ENCODE data around the gene PLCG1. TPM values are rescaled to one million over a fixed set of nuclear protein-coding genes. Genes with fewer than 3 reads are reported as not detected.
"Not testable (repeated sequence)": the region's sequence is repeated elsewhere in the genome, so short reads cannot be mapped to it uniquely, and the experiment has no call there.

PLCG1 gene
- total and polyA plus RNA-seq, 2 donors, result 66.7 to 86.7 TPM

DNA sequence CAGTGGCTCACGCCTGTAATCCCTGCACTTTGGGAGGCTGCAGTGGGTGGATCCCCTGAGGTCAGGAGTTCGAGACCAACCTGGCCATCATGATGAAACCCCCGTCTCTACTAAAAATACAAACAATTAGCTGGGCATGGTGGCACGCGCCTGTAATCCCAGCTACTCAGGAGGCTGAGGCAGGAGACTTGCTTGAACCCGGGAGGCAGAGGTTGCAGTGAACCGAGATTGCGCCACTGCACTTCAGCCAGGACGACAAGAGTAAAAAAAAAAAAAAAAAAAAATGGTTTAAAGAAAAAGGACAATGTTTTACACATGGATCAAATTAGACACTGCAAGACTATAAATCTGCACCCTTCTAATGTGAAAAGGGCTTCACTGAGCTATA lies 5.0 kb upstream of the PLCG1 start:
- H3K4me3 ChIP-seq (ENCODE audit: low read depth, low read length); H3K27ac ChIP-seq (ENCODE audit: low read depth); H3K36me3 ChIP-seq (ENCODE audit: insufficient read depth); DNase-seq (ENCODE audit: extremely low spot score); H3K4me1 ChIP-seq (ENCODE audit: insufficient read depth): not testable (repeated sequence)
- 90% methylated on average over 9 of the region's 9 CpGs for WGBS

DNA sequence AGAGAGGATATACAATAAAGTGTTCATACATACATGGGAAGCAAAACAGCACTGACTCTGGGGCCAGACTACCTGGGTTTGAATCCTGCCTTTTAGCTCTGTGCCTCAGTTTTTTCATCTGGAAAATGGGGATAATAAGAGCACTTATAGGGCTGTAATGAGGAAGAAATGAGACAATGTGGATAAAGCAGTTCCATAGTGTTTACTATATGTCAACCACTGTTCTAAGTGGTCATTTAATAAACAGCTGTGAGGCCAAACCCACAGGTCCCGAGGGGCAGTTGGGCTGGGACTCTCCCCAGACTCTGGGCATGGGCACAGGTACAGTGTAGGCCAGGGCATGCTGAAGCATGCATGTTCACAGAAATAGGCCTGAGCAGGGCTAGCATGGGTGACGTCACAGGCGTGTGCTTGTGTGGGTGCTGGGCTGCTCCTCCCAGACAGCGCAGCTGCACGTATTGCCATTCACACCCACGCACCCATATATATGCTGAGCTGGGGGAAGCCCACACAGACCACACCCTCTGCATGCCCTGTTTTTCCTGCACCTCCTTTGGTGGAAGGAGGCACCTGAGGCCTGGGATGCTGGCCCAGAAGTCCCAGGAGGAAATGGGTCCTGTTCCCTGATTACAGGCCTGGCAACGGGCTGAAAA lies 3.5 kb upstream of the PLCG1 start:
- no peak for DNase-seq (ENCODE audit: extremely low spot score)
- no peak overlapping the region for H3K27ac ChIP-seq (ENCODE audit: low read depth)
- no peaks in the 10 kb centered on the region for H3K36me3 ChIP-seq (ENCODE audit: insufficient read depth)
- WGBS, result 78% methylated on average over 7 of the region's 7 CpGs
- no peaks in the 10 kb centered on the region for H3K4me1 ChIP-seq (ENCODE audit: insufficient read depth)
- H3K4me3 ChIP-seq (ENCODE audit: low read depth, low read length), result no peak overlapping the region

DNA sequence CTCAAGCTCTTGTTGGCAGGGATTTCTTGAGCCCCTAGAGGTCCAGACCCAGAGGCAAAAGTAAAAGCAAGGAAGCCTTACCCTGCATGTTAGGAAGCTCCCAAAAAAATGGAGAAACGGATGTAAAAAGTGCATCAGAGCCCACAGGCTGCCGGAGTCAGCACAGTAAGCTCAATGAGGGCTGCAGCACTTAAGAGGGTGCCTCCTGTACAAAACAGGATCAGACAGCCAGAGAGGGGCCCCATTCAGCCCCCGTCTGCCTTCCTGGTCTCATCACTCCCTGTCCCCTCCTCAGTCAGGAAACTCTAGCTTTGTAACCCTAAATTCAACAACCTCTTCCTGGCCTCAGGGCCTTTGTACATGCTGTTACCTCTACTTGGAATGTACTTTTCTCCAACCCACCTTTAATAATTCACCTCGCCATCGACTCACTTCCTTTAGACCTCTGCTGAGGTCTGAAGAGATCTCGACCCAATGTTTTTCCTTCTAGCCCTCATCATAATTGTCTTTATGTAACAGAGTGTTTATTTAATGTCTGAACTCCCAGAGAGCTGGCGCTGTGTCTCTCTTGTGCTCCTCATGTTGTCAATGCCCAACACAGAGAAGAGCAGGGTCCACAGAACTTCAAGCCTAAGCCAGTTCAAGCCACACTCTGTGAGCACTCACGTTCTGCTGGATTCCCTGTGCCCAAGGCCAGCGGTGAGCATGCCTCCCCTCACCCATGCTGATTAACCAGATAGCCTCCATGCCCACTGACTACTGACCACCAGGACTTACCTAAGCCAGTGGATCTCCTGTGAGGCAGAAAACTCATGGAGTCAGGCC lies 2.8 kb upstream of the PLCG1 start:
- no peak for DNase-seq (ENCODE audit: extremely low spot score)

DNA sequence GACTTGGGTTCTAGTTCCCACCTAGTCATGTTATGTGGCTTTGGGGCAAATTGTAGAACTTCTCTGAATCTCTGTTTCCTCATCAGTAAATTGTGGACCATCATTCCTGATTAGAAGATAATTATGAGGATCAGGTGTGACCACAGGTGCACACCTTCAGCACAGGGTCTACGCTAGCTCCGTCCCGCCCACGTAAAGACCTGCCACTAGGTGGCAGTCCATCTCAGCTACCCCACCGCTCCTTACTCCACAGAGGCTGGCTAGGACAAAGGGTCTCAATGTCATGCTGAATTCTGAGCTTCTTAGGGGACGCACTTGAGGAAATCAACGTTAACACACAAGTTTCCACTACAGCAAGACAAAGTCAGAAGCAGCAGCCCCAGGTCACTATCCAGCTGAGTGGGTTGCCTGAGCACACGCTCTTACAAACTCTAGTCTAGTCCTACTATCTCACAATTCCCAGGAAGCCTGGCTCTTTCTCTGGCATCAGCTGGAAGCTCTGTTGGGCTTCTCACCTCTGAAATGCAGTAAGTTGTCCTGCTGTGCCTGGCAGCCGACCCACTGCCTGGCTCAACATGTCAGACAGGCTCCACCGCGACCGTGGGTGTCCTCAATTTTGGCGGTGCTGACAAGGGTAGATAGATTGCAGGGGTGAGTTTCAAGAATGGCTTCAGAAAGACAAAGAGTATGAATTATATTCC lies 2.0 kb upstream of the PLCG1 start:
- Histone ChIP-seq H3K4me1 (ENCODE audit: insufficient read depth) (no peaks in the 10 kb centered on the region), H3K27ac (ENCODE audit: low read depth) (no peak overlapping the region), H3K4me3 (ENCODE audit: low read depth, low read length) (no peak overlapping the region), H3K36me3 (ENCODE audit: insufficient read depth) (no peaks in the 10 kb centered on the region)
- 64% methylated on average over 13 of the region's 13 CpGs for WGBS
- DNase-seq (ENCODE audit: extremely low spot score), result no peak

More for the DNA sequence above, 2.8 kb upstream of the PLCG1 start:
- H3K4me1 ChIP-seq (ENCODE audit: insufficient read depth), result no peaks in the 10 kb centered on the region
- H3K36me3 ChIP-seq (ENCODE audit: insufficient read depth), result no peaks in the 10 kb centered on the region
- no peak overlapping the region for H3K27ac ChIP-seq (ENCODE audit: low read depth)
- 85% methylated on average over 9 of the region's 9 CpGs for WGBS
- no peak overlapping the region for H3K4me3 ChIP-seq (ENCODE audit: low read depth, low read length)

DNA sequence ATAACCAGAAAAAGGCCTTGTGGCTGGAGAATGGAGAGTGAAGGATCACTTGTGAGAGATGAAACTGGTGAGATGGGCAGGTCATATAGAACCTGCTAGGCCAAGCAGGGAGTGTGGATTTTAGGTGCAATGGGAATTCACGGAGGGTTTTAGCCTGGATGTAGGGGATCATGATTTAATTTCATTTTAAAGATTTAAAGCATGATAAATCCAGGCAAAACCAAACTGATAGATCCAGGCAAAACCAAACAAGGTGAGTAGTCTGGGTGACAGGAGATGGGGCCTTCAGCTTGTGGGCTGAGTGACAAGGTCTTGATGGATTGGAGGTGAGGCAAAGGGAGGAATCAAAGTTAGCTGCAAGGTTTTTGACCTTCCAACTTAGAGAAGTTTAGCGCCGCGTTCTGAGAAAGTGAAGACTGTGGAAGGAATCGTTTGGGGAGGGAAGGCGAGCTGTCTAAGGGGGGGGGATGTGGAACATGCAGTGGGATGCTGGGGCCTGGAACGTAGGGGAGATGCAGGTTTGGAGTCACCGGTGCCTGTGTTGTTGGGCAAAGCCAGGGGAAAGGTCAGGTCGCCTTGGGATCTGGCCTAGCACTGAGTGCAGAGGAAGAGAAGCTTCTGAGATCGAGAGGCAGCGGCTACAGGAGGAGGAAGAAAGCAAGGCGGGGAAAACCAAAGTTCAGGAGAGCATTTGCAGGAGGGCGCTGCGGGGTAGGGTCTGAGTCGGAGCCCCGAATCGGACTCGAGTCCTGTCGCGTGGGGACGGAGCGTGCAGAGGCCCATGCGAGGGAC lies 1.3 kb upstream of the PLCG1 start:
- WGBS, result 35% methylated on average over 23 of the region's 23 CpGs
- no peaks in the 10 kb centered on the region for H3K4me1 ChIP-seq (ENCODE audit: insufficient read depth)
- peak overlapping the region; percentile 87 for H3K4me3 ChIP-seq (ENCODE audit: low read depth, low read length)
- no peaks in the 10 kb centered on the region for H3K36me3 ChIP-seq (ENCODE audit: insufficient read depth)
- no peak for DNase-seq (ENCODE audit: extremely low spot score)
- peak overlapping the region; percentile 61 for H3K27ac ChIP-seq (ENCODE audit: low read depth)

DNA sequence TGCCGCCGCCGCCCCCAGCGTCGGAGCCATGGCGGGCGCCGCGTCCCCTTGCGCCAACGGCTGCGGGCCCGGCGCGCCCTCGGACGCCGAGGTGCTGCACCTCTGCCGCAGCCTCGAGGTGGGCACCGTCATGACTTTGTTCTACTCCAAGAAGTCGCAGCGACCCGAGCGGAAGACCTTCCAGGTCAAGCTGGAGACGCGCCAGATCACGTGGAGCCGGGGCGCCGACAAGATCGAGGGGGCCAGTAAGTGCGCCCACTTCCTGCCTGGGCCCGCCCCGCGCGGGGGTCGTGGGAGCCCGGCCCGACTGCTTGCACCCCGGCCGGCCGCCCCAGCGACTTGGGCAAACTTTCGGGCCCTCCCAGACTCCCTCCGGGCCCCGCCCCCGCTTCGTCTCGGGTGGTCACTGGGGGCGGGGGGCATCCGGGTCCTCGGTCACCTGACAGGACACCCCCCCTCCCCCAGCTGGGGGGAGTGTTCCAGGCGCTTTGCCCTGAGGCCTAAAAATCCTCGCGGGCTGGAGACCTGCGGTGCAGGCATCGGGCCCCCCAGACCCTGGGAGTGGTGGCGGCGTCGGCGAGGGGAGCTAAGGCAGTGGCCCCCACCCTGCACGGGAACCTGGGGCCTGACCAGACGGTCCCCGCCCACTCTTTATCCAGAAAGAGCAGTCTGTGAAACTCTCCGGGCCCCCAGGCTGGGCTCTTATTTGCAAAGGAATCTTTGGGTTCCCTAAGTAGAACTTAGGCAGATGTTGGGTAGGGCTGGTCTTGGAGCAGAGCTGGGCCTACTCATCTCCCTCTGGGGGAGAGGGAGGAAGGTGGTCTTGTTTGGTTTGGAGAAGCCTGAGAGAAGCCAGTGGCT lies 501 bp downstream of the PLCG1 start:
- Histone ChIP-seq H3K36me3 (ENCODE audit: insufficient read depth) (no peaks in the 10 kb centered on the region), H3K4me1 (ENCODE audit: insufficient read depth) (no peaks in the 10 kb centered on the region), H3K27ac (ENCODE audit: low read depth) (peak overlapping the region; percentile 96), H3K4me3 (ENCODE audit: low read depth, low read length) (peak overlapping the region; percentile 87)
- DNase-seq (ENCODE audit: extremely low spot score), result no peak
- WGBS, result under 1% methylated on average over 66 of the region's 66 CpGs

DNA sequence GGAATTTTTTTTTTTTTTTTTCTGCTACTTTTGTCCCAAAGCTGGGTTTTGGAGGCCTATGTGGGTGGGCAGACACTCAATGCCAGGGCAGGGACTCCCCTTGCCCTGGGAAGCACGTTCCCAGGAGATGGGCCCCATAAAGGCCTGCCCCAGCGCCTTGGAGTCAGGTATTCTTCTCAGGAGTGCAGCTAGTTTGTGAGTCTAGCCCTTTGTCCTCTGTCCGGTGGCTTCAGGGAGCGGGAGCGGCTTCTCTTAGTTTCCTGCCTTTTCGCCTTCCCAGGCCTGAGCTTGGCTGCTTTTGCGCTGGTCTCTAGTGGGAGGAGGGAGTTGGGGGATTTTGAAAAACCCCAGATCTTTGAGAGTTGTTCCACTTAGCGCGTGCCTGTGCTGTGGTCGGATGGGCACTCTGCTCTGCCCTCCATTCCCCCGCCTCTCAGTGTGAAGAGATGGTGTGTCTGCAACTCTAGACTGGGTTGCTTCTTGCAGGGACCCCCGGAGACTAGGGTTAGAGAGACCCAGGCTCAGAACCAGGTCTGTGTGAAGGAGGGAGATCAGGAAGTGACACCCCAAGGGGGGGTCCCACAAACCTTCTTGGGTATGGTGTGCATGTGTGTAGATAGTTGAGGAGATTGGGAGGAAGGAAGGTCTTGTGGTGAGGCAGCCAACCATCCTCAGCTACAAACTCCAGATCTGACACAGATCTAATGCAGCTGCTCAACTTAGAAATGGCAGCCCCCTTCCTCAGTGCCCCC lies 1.3 kb downstream of the PLCG1 start:
- DNase-seq (ENCODE audit: extremely low spot score), result no peak
- H3K4me1 ChIP-seq (ENCODE audit: insufficient read depth), result no peaks in the 10 kb centered on the region
- 11% methylated on average over 12 of the region's 12 CpGs for WGBS
- peak overlapping the region; percentile 87 for H3K4me3 ChIP-seq (ENCODE audit: low read depth, low read length)
- no peaks in the 10 kb centered on the region for H3K36me3 ChIP-seq (ENCODE audit: insufficient read depth)
- H3K27ac ChIP-seq (ENCODE audit: low read depth), result peak overlapping the region; percentile 60

DNA sequence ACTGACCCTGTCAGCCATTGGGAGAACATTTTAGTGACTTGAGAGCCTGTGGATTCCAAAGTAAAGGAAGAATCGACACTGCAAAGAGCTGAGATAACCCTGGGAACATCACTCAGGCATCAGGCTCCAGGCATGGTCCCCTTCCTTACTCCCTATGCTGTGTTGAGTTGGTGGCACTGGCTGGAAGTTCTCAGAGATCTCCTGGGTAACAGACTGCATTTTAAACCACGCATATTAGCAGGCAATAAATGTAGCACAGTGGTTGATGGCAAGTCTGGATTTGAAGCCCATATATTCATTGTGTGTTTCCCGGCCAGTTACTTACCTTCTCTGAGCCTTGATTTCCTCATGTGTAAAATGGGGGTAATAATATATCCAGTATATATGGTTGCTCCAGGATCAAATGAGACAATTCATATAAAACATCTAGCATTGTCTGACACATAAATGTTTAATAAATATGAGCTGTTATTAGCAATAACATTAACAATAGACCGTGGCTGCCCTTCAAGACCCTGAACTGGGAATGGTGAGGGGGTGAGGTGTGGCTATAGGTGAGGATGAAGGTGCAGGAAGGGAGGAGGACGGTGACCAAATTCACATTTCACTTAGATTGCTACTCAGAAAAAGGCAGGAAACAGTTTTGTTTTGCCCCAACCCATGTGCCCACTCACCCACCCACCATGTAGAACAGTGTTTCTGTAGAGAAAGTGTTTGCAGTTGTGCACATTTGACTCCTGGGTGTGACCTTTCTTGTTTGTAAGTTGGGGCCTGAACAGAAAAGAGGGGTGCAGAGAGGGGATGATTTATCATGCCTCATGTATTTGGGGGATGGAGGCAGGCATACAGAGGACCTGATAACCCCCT lies 2.1 kb downstream of the PLCG1 start:
- peak overlapping the region; percentile 28 for H3K27ac ChIP-seq (ENCODE audit: low read depth)
- H3K4me3 ChIP-seq (ENCODE audit: low read depth, low read length), result peak overlapping the region; percentile 87
- 55% methylated on average over 5 of the region's 5 CpGs for WGBS
- H3K4me1 ChIP-seq (ENCODE audit: insufficient read depth), result no peaks in the 10 kb centered on the region
- H3K36me3 ChIP-seq (ENCODE audit: insufficient read depth), result no peaks in the 10 kb centered on the region
- no peak for DNase-seq (ENCODE audit: extremely low spot score)

DNA sequence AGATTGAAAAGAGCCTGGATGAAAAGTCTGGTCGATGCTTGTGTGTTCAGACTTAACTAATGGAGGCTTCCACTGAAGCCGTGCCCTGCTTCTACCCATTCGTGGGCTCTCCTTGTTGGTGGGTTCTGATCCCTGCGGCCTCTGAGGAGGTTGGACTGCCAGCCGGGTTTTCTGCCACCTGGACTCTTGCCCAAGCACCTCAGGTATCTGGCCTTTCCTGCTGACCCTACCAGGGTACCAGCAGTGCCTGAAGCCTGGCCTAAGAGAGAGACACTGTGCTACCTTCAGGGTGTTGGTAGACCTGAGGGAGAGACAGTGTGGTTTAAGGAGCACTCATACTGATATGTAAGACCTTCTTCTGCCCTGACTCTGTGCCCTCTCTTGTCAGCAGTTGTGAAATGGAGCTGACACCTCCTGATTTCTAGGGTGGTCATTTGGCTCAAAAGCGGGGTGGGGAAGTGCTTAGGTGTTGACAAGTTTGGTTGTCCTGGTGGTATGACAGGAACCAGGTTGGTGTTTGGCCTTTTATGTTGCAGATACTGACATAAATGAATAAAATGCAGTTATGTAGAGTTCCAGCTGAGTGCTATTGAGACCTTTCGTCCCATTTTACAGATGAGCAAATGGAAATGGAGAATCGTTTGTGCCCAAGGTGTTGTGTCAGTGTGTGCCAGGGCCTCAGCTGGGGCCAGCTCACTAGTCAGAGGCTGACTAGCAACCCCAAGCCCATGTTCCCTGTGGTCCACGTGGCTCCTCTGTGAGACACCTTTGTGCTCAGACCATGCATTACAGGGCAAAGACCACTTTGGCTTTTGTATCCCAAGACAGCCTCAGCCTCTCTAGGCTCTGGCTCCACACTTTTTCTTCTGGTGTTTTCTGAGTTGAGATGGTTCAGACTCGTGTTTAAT lies 3.1 kb downstream of the PLCG1 start:
- H3K4me1 ChIP-seq (ENCODE audit: insufficient read depth), result no peaks in the 10 kb centered on the region
- 68% methylated on average over 10 of the region's 10 CpGs for WGBS

DNA sequence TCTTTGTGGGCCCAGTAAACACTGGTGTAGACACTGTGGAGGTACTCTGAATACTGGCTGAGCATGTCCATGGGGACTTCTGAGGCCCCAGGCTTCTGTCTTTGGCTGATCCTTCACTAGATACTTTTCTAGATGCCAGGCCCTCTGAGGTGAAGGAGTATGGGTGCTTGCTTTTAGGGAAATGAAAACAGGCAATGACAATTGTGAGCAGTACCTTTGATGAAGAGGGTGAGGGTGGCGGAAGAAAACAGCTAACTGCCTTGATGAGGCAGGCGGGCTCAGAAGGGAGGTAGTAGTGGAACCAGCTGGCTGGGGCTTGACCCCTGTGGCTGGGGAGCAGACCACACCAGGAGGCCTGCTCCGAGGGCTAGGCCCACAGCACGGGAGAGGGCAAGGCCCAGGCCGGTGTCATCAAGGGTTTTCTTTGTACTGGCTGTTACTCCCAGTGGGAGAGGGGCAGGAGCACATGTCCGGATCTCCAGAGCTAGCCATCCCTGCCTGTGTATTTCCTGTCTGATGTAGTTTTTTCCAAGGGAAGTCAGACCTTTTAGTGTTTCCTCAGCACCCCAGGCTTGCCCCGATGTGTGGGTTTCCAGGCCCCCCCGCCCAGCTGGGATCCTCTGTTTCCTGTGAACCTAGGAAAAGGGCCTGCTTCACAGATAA lies 3.9 kb downstream of the PLCG1 start:
- Histone ChIP-seq H3K4me3 (ENCODE audit: low read depth, low read length) (no peak overlapping the region), H3K36me3 (ENCODE audit: insufficient read depth) (no peaks in the 10 kb centered on the region), H3K4me1 (ENCODE audit: insufficient read depth) (no peaks in the 10 kb centered on the region), H3K27ac (ENCODE audit: low read depth) (peak overlapping the region; percentile 66)
- DNase-seq (ENCODE audit: extremely low spot score), result no peak
- 47% methylated on average over 8 of the region's 8 CpGs for WGBS

More for the DNA sequence above, 3.1 kb downstream of the PLCG1 start:
- Histone ChIP-seq H3K27ac (ENCODE audit: low read depth) (peak overlapping the region; percentile 28), H3K4me3 (ENCODE audit: low read depth, low read length) (no peak overlapping the region), H3K36me3 (ENCODE audit: insufficient read depth) (no peaks in the 10 kb centered on the region)
- no peak for DNase-seq (ENCODE audit: extremely low spot score)
